ENCODE measurements around the gene TSPAN1.
A peak's percentile ranks its signal among the peaks of the same experiment; 100 is the strongest.

The TSPAN1 gene

DNA sequence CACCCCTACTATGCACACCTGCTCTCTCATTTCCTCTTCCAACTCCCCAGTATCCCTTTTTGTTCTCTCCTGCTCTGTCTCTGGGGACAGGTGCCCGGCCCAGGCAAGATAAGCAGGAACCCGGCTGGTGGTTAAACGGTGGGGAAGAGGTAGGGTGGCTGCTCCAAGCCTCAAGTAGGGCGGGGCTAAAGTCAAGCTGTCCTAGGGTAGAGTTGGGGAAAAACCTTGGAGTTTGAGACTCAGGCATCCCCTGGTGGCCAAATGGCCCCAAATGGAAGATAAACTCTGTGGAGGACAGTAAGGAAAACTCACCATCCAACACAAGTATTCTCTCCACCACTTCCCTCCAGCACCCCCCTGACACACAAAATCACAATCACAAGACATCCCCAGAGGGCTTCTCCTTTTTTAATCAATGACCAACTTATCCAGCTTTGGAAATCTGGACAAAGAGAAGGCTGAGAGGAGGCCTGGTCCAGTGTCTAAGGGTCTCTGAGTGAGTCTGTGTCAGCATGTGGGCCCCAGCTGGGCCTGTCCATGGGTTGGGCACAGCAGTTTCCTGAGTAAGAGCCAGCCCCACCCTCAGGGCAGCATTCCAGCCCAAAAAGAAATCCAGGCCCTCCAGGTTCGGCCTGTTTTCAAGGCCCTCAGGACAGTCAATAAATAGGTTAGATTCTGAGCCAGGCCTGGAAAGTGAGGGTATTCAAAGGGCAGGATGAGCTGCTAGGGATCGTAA is 13.6 kb downstream of the TSPAN1 start:
- no peak for DNase-seq

DNA sequence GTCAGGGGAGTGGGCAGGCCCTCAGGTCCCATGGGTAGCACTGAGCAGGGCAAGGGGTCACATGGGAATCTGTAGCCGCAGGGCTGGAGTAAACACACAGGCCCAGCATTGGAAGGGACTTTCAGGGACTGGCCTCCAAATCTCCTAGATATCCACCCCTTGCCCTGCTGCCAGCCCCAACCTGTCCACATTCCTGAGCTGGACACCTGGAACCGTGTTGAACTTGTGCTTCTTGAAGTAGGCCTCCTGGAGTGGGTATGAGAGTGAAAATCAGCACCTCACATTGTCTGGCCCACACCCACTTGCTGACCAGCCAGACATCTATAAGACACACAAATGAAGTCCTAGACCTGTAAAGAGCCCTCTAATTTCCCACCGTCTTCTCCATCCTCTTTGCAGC is 15.7 kb downstream of the TSPAN1 start:
- no peak for DNase-seq

DNA sequence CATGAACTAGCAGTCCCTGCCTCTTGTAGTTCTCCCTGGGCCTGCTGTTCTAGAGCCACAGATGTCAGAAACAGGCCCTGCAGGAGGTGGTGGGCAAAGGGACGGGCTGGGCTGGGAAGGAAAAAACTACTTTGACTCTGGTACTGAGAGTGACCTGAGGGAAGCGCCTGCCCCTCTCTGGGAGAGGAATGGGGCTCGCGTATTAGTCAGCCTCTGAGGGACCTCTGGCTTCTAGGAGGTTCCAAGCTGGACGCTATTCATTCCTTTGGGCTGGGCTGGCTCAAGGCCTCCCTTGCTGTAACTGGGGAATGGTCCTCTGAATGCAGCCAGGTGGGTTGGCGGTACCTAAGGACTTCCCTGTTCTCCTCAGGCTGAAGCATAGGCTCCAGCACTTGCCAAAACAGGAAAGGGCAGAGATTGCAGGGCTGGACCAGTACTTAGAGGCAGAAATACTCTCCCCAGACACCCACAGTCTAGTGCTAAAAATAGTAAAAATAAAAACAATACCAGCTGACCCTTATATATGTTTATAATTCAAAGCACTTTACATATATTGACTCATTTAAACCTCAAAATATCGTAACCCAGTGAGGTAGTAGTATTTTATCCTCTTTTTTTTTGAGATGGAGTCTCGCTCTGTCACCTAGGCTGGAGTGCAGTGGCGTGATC is 16.3 kb downstream of the TSPAN1 start:
- DNase-seq, result no peak

DNA sequence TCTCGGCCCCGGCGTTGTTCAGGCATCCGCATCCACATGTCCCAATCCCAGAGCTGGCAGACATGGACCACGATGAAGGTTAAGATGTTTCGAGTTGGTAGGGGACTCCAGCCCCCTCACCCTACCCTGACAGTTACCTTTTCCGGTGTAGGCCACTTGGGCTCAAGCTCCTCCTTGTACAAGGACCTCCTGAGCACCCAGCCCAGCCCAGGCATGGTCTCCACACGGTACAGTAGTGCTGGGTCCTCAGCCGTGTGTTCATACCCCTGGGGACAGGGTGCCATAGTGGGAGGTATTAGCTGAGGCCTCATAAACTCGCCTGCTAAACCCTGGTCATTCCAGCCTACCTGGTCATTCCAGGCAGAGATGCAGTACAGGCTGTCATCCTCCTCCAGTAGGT is 17.3 kb downstream of the TSPAN1 start:
- no peak for DNase-seq

DNA sequence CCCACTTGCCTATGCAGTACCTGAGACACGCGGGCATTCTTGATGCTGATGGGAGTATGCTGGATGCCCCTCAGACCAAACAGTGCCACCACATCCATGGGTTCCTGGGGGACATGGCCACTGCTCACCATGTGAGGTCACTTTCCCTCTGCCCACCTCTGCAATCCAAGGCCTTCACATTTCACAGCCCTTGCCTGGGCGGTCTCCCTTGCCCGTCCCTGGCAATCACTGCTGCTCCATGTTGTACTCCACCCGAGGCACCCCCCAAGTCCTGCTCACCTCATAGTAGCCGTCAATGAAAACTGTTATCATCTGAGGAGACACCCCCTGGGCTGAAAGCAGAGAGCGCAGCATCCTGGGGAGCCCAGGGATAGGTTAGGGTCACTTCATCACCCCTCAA is 18.4 kb downstream of the TSPAN1 start:
- DNase-seq, result no peak

DNA sequence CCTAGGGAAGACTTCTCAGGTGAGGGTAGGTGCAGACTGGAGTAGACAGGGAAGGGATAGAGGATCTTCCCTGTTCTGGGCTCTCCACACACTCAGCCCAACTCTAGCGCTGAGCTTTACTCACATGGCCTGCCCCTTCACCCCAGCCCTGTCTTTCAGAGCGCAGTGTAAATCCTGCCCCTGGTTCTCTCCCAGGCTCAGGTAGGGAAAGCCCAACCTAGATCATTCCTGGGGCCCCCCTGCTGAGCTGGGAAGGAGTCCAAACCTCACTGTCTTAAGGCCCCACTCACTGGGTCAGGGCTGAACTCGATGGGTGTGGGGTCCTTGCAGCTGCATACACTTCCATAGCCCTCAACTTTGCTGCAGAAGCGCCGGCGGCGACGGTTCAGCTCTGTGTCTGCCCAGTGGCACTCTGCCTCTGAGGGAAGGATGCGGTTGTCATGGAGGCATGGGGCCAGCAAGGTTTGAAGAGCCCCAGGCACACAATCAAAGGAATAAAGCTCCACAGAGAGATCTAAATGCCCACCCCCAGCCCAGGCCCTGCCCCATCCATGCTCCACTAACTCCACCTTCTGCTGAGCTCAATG is 19.2 kb downstream of the TSPAN1 start:
- no peak for DNase-seq

DNA sequence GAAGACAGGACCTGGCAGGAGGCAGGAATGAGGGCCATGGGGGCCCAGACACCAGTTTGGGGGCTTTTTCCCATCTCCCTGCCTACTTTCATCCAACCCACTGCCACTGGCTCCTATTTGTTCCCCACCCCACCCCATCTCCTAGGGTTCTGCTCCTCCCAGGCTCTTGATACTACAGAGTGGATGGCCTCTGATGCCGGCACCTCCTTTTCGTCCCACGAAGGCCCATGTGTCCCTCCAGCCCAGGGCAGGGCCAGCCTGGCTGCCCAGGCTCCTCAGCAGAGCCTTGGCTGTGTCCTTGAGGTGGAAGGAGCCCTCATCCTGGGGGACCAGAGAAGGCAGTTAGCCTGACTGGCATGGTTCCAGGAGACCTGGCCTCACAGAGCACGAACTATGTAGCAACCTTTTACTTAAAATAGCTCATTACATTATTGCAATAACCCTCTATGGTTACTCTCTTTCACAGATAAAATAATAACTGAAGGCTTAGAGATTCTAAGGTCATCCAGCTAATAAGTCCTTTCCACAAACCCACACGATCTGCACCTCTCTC is 19.8 kb downstream of the TSPAN1 start:
- DNase-seq, result no peak

DNA sequence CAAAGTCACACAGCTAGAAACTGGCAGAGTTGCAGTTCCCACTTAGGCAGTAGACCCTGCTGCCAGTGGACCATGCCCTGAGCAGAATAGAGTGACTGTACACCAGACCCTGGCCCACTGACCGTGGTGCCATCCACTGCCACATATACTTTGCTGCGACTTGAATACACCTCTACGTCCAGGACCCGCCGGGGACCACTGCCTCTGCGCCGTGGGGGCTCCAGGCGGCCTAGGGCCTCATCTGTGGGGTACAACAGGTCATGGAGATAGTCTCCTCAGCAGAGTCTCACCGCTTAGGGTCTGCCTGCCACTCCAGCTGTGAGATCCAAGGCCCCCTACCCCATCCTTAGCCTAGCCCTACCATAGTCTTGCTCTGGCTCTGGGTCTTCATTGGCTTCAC is 21.7 kb downstream of the TSPAN1 start:
- no peak for DNase-seq

DNA sequence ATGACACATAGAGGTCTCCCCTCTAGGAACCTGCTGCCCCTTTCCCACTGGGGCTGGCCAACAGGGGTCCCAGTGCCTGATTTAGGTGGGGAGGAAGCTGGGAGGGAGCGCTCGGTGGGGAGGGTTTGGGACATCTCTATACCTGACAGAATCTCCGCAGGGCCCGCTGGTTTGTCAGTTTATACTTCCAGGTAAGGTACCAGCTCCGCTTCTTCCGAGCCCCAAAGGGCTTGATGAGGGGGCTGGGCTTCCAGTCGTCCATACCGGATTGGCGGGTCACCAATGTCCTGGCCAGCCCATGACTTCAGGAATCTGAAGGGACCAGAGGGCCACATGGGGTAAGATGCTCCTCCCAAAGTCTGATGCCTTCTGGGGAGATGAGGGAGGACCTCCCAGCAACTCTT is 22.7 kb downstream of the TSPAN1 start:
- no peak for DNase-seq

DNA sequence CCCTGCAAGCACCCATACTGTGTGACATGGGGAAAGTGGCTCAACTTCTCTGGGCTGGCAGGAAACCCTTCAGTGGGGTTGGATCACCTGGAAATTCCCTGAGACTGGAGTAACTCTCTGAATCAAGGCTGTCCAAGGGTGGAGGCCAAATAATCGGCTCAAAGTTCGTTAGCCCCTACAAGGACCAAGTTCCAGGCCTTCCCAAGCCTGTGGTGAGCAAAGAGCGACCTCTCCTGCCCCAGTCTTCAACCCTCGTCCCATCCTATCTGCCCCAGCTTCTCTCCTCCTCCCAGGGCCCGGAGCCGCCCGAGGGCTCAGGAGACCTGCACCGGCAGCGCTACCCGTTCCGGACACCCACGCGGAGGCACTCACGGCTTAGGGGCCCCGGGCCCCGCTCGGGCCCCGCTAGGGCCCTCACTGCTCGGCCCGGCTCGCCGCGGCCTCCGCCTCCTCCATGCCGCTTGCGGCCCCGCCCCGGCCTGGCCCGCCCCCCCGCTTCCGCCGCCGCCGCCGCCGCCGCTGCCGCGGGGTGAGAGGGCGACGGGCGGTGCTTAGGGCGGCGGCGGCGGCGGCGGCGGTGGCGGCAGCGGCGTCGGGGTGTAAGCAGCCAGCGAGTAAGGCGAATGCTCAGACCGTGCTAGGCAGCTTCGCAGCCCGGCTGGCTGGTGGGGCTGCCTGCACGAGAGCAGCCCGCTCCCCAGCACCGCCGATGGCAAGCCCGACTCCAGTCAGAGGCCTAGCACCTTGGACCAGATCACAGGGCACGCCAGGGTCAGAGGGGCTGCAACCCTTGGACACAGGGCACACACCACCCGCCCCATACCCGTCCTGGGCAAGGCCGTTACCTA is 23.3 kb downstream of the TSPAN1 start, which contains the start of gene POMGNT1:
POMGNT1 (minus strand) TSS at position 471 of the 848 bp plus-strand sequence. CDS start 613 bp downstream, outside the sequence.
- peak; percentile 83 for DNase-seq

DNA sequence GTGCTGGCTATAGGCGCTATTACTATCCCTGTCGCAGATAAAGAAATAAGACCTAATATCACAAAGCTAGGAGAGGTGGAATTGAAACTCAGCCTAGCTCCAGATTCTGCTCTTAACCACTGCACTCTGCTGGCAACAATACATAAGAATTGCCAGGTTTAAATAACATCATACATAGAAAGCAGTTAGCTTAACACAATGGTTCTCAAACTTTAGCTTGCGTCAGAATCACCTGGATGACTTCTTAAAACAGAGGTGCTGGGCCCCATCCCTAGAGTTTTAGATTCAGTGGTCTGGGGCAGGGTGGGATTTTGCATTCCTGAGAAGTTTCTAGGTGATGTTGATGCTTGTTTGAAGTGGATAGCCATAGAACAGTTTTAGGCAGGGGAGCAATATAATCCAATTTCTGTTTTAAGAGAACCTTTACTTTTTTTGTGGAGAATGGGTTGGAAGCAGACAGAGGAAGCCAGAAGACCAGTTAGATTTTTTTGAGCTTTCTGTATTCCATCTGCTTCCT is 24.4 kb downstream of the TSPAN1 start:
- DNase-seq, result no peak

DNA sequence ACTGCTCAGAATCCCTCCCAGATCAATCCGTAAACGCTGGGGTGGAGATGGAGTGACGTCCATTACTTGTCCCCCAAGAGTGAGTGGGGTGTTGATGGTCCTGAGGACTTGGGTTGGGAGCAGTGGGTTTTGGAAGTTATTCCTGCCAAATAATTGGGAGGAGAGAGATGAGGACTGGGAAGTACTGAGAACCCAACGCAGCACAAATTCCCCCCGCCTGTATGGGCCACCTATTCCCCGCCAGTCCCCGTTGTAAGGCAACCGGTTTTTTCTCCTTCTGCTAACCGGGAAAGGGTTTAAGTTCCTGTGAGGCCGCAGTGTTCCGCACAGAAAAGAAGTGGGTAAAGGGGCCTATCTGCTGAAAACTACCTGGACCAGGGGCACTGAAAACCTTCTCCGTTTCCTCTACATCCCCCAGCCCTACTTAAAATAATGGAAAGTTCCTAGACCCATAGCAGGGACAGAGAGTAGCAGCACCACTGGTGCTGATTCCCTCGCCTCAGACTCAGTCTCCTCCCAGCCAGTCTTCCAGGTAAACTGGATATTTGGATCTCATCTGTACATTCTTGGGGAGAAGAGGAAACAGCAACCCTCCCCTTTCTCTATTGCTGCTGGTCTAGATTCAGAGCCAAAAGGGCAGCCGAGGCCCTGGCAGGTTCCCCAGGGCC is 29.0 kb downstream of the TSPAN1 start:
- no peak for DNase-seq

DNA sequence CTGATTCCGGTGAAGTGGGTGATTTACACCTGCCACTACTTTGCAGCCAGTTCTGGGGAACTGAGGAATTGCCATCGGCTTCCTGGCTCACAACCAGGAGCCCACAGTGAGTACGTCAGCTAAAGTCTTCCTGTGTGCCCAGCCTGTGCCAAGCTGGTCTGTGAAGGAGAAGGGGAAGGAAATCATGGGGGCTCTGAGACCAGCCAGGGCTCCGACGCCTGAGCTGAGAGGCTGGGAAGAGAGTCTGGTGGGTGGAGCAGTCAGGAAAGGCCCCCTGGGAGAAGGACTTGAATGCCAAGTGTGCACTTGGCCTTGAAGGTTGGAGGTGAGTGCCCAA is 29.5 kb downstream of the TSPAN1 start:
- no peak for DNase-seq

DNA sequence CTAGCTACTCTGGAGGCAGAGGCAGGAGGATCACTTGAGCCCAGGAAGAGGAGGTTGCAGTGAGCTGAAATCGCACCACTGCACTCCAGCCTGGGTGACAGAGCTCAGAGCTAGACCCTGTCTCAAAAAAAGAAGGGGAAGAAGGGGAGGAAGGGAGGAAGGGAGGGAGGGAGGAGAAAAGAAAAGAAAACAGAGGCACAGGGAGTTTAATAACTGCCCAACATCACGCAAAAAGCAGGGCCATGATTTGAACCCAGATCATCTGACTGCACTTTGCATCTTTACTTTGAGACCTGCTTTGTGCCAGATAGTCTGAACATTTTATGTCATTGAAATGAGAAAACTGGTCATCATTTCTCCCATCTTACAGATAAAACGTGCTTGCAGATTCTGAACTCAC is 30.3 kb downstream of the TSPAN1 start:
- no peak for DNase-seq

DNA sequence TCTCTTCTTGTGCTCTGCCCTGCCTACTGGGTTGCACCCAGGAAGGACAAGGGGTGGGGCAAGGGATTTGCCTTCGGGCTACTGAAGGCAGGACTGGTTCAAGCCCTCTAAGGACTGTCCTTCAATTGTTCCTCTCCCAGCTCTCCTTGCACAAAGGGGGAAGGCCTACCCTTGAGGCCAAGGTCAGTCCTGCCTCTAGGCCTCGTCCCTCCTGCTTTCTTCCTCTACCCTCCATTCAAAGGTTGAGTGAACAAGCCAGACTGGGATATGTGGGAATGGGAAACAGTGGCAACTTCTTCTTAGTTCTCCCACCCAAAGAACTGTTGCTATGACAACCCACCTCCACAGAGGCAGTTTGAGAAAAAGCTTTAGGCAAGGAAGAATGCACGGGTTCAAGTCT is 30.9 kb downstream of the TSPAN1 start:
- DNase-seq, result no peak

DNA sequence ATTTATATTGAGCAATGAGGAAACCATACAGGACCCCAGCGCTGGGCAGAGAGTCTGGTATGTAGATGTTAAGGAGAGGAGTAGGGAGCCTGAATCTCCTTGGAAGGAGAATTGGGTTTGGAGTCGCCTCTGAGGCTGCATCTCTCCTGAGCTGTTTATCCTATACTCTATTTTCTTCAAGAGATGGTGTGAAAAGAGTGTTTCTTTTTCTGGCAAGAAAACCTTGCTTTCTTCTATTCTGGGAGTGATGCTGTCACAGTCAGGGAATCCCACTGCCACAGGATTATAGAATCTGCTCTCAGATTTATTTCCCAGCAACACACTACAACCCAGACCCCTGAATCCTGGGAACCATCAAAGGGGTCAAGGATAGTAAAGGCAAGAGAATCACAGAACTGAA is 31.5 kb downstream of the TSPAN1 start:
- DNase-seq, result no peak

DNA sequence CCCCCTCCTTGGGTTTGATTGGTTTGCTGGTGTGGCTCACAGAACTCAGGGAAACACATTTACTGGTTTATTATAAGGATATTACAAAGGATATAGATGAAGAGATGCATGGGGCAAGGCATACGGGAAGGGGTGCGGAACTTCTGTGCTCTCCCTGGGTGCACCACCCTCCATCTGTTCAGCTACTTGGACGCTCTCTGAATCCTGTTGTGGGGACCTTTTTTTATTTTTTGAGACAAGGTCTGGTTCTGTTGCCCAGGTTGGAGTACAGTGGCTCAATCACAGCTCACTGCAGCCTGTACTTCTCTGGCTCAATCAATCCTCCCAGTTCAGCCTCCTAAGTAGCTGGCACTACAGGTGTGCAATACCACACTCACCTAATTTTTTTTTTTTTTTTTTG is 35.7 kb downstream of the TSPAN1 start:
- DNase-seq, result no peak

DNA sequence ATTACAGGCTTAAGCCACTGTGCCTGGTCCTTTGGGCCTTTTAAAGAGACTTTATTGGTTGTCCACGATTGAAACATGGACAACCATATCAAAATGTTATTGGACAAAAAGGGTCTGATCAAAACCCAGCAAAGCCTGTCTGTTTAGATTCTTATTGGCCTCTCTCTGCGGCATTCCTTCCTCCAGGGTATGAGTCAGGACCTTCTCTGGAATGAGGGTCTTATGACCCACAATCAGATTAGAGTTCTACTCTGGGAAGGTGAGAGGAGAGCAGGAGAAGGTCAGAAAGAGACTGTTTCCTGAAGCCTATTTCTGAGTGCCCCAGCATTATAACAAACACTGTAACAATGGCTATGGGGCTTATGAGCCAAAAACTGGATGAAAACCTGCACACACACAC is 36.2 kb downstream of the TSPAN1 start:
- no peak for DNase-seq

DNA sequence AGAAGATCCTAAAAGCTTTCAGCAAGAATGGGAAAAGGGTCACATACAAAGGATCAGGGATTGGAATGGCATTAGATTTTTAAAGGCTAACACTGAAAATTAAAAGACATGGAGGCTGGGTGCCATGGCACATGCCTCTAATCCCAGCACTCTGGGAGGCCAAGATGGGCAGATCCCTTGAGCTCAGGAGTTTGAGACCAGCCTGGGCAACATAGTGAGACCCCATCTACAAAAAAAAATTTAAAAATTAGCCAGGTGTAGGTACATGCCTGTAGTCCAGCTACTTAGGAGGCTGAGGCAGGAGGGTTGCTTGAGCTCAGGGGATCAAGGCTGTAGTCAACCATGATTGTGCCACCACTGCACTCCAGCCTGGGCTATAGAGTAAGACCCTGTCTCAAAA is 40.6 kb downstream of the TSPAN1 start:
- DNase-seq, result no peak

DNA sequence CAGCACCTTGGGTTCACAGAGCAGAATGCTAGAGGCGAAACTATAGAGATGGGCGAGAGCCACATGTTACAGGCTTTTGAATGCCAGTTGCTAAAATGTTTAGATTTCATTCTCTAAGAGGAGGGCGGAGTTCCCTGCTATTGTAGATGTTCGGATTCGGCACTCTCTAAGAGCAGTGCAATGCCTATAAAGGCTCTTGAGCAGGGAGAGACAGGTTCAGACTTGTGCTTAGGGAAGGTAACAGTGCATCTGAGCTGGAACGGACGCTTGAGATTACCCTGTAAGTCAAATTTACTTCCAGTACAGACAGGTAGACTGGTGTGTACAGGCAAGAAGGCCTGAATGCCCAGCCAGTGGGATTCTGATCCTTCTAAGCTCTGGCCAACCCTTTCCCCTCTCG is 43.6 kb downstream of the TSPAN1 start:
- no peak for DNase-seq

DNA sequence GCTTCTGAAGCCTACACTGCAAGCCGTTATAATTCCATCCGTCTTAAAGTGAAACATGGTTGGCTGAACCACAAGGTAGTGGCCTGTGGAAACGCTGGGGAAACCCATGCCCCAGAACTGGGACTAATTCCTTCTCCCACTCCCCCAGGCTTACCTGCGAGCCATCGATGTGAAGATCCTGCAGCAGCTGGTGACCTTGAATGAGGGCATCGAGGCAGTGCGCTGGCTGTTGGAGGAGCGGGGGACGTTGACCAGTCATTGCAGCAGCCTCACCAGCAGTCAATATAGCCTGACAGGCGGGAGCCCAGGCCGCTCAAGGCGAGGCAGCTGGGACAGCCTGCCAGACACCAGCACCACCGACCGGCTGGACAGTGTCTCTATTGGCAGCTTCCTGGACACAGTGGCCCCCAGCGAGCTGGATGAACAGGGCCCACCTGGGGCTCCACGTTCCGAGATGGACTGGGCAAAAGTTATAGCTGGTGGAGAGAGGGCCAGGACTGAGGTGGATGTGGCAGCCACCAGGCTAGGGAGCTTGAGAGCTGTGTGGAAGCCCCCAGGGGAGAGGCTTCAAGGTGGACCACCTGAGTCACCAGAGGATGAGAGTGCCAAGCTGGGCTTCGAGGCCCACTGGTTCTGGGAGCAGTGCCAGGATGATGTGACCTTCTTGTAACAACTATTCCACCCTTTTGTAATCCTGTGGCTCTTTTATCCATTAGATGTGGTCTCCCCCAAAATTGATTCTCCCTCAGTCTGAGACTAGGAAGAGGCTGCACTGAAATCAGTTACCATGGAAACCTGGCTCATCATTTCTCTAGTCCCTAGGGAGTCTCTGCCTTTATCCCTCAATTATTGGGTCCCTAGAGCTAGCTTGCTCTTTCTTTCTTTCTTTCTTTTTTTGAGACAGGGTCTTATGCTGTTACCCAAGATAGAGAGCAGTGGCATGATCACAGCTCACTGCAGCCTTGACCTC is 44.9 kb downstream of the TSPAN1 start:
- DNase-seq, result no peak

All from activated CD4-positive, alpha-beta T cell treated with anti-CD3 and anti-CD28 coated beads, Interleukin-10, Interleukin-2, amounts not matched to agents 100 ng/mL and 50 ng/mL, durations not matched to agents 16 hours and 8 hours (primary cell).